NOMO-1 treated with dmso at 0.1 percent for 144 hours (cell line): ENCODE results near the gene ST7.

Source experiments
- DNase-seq: peaks from one replicate; lab custom pipeline; 2025; ENCODE audit not compliant: unreplicated experiment; lab: John Stamatoyannopoulos, UW

Gene ST7

DNA sequence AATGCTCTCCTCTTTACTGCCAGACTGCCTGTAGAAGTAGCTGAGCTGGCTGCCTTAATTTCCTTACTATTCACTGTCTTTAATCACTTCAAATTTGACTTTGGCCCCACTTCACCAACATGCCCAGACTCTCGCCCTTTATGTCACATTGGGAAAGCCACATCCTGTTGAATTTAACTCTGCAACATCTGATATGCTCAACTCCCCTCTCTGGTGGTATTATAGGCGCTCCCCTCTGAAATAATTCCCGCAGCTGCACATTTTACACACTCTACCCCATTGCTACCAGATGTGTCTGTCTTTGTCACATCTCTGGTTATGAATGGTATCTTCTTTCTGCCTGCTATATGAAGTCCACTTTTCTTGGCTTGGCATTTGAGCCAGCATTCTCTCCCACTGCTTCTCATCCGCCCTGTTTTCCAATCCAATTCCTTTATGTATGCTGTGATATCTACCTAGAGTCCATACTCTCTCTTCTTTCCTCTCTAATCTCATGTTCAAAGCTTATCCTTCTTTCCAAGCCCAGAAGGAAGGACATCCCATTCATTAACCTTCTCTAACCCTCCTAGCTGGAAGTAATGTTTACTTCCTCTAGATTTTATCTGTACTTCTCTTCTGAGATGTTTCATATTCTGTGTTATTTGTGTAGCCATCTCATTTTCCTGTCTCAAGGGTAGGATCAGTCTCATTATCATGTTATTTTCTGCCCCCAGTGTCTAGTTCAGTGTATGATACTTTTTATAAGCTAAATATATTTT, 134.5 kb downstream of the ST7 start:
- DNase-seq, result no peak

DNA sequence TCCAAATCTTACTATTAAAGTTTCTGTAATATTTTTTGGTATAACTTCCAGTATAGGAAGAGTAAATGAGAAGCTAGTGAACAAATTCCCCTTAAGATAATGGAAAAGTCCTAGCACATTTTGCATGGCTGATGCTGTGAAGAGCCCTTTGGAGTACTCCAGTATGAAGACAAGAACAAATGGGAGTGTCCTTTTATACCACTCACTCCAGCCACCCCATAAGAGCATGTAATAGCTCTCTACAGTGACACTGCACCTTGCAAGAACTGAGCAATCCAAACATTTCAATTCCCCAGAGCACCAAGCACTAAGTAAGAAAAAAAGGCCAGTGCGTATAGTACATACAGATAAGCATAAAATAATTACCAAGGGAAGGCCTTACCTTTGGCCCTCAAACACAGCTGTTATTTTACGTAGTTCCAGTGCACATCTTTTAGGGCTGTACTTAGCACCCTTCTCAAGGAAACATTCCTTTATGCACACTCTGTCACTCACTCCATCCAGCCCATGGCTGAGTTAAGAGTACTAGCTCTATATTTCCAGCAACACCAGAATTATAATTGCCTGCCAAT, 135.4 kb downstream of the ST7 start:
- no peak for DNase-seq

DNA sequence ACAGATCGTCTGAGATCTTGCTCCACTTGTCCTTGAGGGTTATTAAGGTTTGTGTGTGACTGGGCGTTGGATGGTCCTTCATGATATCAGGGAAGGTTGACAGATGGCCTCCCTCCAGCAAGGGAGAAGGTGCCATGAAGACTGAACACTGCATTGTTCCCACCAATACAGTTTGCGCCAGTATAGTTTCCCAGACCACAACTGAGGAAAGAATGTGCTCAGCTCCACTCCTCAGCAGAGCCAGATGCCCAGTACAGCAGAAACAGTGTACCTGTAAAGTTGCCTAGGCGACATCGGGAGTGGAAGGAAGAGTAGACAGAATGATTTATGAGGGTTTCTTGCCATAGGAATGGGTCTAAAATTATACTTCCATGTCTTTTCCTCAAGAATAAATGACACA, 137.5 kb downstream of the ST7 start:
- DNase-seq, result no peak

DNA sequence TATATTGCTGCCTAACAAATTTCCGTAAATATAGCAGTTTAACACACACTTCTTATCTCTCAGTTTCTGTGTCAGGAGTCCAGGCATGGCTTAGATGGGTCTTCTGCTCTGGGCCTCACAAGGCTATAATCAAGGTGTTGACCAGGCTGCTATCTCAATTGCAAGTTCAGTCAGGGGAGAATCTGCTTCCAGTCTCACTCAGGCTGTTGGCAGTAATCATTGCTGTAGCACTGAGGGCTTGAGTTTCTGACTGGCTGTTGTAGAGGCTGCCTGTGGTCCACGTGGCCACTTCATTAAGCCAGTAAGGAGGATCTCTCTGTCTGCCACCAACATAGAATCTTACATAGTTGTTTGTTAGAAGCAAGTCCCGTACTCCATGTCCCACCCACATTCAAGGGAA, 138.4 kb downstream of the ST7 start:
- DNase-seq, result no peak

DNA sequence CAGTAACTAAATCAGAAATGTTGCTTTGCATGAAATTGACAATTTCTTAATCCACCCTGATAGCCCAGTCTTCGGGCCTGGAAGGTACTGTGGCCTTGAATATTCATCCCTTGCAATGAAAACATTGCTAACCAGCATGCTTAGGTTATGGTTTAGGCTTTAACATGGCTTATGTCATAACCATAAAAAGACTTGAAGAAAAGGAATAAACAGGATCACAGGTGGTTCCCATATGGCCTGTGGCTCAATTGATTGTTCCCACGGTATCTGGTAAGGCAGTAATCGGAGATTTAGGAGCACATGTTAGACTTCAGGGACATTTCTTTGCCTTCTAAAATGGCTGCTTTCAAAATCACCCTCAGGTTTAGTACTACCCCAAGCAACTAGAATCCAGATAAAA, 139.5 kb downstream of the ST7 start:
- DNase-seq, result no peak

DNA sequence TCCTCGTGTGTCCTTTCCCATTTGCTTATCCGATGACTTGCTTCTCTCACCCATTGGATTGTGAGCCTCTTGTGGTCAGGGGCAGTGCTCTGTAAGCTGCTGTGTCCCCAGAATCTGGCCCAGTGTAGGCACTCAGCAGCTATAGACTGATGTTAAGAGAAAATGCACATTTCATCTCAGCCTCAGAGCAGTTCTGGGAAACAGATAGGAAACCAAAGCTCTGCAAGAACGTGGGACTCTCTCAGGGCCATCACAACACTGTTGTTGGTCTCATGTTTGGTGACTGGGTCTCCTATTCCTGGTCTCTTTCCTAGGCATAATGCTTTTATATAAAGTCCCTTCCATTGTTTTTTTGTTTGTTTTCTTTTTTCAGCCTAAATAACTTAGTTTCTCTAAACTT, 141.2 kb downstream of the ST7 start:
- no peak for DNase-seq

DNA sequence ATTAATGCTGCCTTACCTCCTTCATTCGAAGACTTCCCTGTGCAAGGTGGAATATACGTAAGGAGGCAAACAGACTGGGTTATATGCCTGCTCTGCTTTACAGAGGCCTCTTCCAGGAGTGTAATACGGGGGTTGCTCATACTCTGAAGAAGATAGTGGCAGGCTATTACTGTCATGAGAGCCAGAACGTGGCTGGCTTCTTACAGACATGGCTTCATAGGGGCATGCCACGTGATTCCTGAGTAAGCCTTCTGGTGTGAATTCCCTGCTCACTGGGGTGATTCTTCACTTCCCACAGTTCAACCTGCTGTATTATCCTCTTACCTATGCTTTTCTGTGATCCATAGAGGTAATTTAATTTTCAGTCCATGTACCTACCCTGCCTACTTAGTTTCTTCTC, 141.8 kb downstream of the ST7 start:
- no peak for DNase-seq

DNA sequence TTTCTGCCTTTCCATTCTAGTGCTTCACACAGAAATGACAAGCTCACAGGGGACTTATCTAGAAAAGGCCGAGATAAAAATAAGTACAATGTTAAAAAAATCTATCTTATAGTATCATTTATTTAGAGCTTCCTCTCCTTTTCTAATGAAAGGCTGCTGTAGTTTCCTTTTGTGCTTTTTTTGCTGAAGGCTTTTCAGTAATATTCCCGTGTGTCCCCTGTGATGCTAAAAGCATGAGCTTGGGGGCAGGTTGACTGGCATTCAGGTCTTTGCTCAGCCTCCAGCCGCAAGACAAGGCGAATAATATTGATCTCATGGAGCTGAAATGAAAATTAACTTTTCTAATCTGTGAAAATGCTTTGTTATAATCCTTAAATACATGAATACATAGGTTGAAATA, 143.0 kb downstream of the ST7 start:
- DNase-seq, result no peak

DNA sequence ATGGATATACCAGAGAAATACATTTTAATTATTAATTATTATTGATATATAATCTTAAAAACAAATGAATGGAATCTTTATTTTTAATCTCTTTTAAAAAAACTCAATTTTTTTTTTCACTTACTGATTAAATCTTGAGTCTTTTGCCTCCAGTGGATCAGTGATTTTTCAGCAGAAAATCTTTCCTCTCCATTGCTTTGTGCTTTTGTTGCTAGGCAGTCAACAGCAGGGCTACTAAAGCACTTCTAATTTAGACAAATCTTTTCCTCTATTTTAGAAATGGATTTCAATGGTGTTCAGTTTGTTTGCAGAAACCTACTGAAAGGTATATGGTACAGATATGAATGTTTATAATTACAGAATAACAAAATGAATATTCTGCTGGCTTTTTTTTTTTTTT, 143.6 kb downstream of the ST7 start:
- no peak for DNase-seq

DNA sequence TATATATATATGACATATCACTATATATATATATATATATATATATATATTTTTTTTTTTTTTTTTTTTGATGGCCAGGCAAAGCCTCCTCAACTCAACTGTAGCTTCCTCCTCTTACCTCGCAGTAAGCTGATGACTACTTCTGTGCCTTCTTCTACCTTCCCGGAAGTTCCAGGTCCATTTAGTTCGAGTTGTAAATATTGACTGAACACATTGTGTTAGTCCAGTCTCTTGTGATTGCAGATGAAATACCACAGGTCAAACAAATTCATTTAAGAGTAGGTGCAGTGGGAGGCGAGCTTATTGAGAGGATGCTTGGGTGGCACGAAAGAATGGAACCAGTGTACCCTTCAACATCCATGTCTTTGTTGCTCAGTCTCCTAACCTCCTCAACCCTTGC, 144.6 kb downstream of the ST7 start:
- no peak for DNase-seq

DNA sequence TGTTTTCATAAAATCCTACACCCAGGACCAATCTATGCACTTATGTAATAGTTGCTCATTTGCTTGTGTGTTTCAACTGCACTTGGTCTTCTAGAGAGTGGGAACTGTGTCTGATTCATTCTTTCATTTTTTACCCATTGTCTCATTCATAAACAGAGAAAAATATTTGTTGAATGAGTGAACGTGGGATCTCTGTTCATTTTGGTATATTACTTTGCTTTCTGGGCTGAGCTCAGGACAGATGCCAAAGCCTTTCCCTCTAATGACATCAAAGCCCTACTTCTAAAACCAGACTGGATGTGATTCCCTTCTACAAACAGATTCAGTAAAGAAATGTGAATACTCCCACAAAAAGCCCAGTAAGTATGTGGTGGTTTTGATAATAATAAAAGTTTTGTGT, 145.2 kb downstream of the ST7 start:
- no peak for DNase-seq

DNA sequence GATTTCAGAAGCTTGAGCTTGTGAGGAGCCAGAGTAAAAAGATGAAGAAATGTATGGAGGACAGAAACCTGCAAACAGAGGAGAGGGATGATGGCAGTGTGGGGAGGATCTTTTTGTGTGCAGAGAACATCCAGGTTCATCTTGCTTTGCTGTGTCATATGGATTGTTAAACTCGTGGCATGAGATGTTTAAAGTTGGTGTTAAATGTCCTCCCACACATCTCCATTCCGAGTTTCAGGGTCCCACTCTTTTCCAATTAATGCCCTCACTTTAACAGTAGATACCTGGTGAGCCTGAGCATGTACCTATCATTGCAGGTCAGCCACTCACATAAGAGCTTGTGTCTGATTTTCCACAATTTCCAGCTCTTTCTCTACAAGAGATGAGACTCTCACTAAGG, 147.7 kb downstream of the ST7 start:
- no peak for DNase-seq

DNA sequence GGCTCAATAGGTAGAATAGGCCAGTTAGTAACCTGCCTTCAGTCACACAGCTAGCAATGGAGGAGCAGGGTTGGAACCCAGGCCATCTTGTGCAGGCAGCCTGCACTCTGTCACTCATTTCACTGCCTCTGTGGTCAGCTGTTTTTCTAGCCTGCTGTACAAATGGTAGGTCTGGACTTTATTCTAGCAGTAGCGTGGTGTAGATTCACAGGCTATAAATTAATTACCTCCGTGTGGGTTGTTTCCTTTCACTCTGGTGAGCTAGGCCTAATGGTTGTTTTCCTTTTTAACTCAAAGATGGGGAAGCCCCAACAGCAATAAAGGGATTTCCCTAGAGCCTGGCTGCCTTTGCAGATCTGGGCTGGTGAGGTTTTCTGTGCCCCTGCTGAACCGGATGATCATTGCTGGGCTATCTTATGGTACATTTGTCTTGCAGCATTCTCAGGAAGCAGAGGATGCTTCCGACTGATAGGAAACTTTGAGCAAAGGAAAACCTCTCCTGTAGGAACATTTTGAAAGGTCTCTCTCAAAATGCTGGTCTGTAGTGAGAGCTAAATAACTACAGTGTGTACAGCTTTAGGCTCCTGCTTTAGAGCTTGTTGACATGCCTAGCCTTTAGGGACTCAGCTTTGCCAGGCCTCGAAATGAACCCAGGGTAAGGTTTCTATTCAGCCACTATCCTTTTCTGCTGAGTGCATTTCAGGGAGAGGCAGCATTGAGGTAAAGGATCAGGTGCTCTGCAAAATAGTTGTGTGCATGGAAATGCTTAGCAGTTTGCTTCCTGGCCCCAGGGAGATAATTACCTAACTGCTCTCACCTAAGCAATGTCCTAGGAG, 157.4 kb downstream of the ST7 start:
- no peak for DNase-seq

DNA sequence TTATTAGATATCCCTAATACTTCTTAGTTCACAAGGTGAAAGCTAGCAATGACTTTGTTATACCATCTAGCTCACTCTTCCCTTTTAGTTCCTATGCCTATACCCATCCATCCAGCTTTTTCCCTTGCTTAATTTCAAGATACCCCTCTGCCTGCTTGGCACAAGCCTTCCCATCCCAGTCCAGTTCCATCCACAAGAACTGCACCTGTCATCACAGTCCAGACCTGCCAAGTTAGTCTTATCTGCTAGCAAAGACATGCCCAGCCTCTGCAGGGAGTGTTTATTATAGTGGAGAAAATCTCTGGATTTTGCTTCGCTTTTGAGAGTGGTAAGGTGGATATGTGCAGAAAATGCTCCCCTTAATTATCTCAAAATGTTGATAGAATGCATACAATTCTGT, 158.2 kb downstream of the ST7 start:
- DNase-seq, result no peak

DNA sequence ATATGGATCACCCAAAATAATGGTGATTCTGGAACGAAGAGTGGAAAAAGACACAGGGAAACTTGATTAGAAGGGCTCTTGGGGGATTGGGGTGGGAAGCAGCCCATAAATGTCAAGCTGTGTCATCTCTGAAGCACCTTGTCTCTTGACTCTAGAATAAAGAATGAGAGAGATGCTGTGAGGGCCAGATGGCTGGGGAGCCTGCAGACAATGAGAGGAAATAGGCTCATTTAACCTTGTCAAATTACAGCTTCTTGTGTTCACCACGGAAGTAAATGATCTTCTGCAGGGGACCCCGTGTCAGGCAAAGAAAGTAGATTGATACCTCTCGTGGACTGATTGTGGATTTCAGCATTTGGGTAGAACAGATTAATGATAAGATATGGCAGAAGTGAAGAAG, 159.3 kb downstream of the ST7 start:
- DNase-seq, result no peak

DNA sequence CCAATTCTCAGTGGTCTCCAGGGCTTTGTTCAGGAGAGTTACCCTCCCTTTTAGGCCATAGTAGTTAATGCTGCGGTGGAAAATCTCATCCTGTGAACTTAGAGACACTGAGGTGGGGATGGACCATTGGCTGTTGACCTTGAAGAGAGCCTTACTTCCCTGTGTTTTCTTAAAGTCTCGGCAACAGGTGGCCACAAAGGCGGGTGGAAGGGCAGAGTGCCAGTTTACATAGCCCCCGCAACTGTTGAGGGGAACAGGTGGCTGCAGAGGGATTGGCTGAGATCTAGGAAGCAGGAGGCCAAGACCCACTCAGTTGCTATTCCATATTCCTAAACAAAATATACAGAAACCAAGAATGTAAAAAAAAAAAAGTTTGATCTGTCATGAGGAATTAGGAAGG, 160.6 kb downstream of the ST7 start:
- no peak for DNase-seq

DNA sequence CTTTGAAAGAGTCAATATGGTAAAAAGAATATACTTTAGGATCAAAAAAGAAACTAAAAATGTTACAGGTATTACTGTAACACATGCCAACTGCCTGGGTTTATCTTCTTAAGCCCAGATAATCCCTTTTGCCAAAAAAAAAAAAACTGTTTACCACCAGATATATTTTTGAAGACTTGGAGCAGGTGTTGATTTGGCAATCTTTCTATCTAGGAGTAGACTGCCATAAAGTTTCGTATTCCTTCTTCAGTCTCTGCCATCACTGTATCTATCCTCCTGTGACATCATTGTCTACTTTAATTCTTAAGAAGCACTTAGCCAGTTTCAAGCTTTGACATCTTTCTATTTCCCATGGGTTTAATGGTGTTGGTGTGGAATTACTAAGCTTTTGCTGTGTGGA, 161.0 kb downstream of the ST7 start:
- DNase-seq, result no peak

DNA sequence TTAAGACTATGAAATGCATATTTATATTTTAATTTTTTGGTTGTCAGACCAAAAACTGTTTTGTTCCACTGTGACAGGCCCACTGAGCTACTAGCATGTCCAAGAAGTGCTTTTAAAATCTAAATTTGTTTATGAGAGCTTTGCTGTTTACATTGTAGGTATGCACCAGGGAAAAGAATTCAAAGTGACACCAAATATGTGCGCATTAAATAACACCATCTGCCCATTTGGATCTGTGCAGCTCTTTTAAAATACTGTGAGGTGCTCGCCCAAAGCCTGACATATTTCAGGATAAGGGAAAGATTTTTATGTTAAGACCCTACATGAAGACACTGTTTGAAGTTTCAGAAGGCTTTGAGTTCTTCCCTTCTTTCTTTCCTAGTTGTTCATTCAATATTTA, 162.9 kb downstream of the ST7 start:
- no peak for DNase-seq

DNA sequence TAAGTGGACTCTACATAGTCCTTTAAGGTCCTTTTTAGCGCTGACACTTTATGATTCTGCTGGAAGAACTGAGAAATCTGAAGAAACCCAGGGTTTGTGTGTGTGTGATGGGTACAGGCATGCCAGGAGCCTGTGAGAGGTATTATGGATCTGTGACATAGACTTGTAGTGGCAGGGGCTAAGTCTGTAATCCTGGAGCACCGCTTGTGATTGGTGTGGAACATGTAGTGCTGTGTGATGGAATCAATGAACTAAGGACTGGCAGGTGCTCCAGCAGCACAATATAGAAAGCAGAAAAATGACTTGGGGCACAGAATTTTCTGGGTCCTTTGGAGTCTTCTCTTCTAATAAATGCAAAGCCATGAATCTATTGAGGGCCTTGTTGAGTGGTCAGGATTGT, 163.9 kb downstream of the ST7 start:
- no peak for DNase-seq

DNA sequence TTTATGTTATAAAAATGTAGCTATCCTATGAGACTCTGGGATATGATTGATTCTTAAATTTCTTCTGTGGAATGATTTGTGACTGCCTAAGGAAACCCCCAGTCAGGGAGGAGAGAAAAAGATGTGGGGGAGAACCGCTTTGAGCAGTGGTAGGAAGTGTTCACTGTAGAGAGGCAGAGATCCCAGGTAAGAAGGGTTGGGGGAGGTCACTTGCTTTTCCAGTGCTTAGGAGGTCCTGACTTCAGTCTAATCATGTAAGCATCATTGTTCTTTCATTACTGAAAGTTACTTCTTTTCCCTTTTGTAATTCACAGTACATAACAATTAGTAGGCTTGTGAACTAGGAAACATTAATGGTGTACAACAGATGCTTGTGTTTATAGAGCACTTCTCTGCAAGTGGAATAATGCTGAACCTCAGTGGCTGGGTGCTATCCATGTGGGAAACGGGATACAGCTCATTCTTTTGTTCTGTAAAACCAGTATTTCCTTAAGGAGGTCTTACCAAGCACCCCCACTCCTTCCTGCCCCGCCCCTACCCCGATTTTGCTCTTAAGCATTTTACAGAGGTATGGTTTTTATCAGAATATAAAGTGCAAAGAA, 165.4 kb downstream of the ST7 start:
- no peak for DNase-seq

DNA sequence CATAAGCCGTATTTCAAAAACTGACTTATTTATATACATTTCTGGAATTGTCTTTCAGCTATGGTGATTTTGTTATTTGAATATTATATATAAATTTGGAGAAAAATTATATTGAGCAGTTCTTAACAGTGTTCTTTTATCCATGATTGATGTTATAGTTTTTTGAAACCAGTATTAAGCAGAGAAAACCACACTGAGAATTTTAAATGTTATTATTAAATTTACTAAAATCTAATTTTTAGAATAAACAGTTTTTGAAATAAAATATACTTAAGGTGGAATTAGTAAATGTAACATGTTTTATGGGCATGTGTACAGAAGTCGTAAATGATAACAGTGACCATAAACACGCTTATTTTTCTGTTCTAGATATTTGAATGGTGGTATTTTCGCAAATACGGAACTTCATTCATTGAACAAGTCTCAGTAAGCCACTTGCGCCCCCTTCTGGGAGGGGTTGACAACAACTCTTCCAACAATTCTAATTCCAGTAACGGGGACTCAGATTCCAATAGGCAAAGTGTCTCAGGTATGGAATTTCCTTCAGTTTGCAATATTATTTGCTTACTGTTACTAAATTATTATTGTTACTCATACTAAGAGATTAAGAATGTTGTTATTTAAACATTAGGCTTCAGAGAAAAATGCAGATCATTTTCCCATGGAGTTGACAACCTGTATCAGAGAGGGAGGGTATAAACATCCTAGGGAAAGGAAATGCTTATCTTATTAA, 166.1 kb downstream of the ST7 start:
- no peak for DNase-seq
